Thyroid gland (tissue), 4 donors: Measurements from ENCODE around the gene DBT.

Experiments
- POLR2A ChIP-seq, 2 donors: fragments of 450-650 bp; IDR thresholded peaks; one replicate each; pipeline ENCODE4 v1.6.1; 2017; ENCODE audit warnings: antibody characterized with exemption in 2 of 2, mild to moderate bottlenecking in 2 of 2, moderate library complexity in 1 of 2
- TF ChIP-seq, protein P1 (sequence below), 6 experiments: fragments of 200-600 bp in 3 of 6; fragments of 450-650 bp in 3 of 6; sonication (generic) in 3 of 6; IDR thresholded peaks; one replicate each; pipeline ENCODE4 v1.5.1; 2016 to 2019; ENCODE audit warnings: antibody characterized with exemption in 6 of 6, mild to moderate bottlenecking in 2 of 6, inconsistent platforms in 1 of 6, moderate library complexity in 1 of 6

DNA sequence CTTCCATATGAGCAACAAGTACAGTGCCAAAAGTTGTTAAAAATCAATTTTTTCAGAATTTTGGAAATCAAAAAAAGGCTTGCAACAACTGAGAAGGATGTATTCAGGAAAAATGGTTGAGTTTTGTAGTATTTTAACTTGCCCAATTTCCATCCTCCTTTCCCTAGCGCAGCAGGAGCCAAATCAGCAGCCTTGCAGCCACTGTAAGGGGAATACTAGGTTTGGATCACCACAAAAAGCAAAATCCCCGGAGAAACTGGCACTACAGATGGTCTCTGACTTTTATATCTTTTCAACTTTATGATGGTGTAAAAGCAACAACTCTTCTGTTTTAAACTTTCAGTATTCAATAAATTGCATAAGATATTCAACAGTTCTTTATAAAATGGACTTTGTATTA is 17.9 kb downstream of the DBT start:
- no peak for TF ChIP-seq POLR2A (IDR thresholded peaks at IDR 0.05)
- TF ChIP-seq, protein P1, sequence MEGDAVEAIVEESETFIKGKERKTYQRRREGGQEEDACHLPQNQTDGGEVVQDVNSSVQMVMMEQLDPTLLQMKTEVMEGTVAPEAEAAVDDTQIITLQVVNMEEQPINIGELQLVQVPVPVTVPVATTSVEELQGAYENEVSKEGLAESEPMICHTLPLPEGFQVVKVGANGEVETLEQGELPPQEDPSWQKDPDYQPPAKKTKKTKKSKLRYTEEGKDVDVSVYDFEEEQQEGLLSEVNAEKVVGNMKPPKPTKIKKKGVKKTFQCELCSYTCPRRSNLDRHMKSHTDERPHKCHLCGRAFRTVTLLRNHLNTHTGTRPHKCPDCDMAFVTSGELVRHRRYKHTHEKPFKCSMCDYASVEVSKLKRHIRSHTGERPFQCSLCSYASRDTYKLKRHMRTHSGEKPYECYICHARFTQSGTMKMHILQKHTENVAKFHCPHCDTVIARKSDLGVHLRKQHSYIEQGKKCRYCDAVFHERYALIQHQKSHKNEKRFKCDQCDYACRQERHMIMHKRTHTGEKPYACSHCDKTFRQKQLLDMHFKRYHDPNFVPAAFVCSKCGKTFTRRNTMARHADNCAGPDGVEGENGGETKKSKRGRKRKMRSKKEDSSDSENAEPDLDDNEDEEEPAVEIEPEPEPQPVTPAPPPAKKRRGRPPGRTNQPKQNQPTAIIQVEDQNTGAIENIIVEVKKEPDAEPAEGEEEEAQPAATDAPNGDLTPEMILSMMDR (IDR thresholded peaks at IDR 0.05) = no peak
